Retinal pigment epithelial cell (primary cell): ENCODE results near the gene PDE11A.
A peak's percentile ranks its signal among the peaks of the same experiment; 100 is the strongest.

Source experiments
- DNase-seq: peaks from one replicate; pipeline ENCODE4 v3.0.0-alpha.2; 2010; ENCODE audit warnings: low read depth
- H3K4me3 ChIP-seq: 2 replicates; pipeline ENCODE4 v1.5.1; 2011; ENCODE audit warnings: mild to moderate bottlenecking, low read length, control low read depth, moderate library complexity
- CTCF ChIP-seq: conservative IDR thresholded peaks from 2 replicates; pipeline ENCODE4 v1.5.1; 2011; ENCODE audit warnings: low read depth, low read length, control low read depth, inconsistent platforms

Gene PDE11A

GRCh38 chr2:177721818-177722567 is 350.6 kb downstream of the PDE11A start:
- no peak for DNase-seq
- H3K4me3 ChIP-seq, result no peak overlapping the region
- TF ChIP-seq CTCF, result no peak

GRCh38 chr2:177721087-177721486 is 351.5 kb downstream of the PDE11A start:
- TF ChIP-seq CTCF, result no peak
- DNase-seq, result no peak
- H3K4me3 ChIP-seq, result no peak overlapping the region

- no peak overlapping the region for H3K4me3 ChIP-seq
- DNase-seq, result no peak
- peak; percentile 26 for TF ChIP-seq CTCF
These were observed 354.6 kb downstream of the PDE11A start for GRCh38 chr2:177717831-177718618.

- TF ChIP-seq CTCF, result no peak
- no peak overlapping the region for H3K4me3 ChIP-seq
- DNase-seq, result no peak
These were observed 356.1 kb downstream of the PDE11A start for GRCh38 chr2:177716484-177716883.

GRCh38 chr2:177715771-177716170 is 356.8 kb downstream of the PDE11A start:
- no peak overlapping the region for H3K4me3 ChIP-seq
- DNase-seq, result no peak
- TF ChIP-seq CTCF, result no peak

- no peak for TF ChIP-seq CTCF
- no peak overlapping the region for H3K4me3 ChIP-seq
- no peak for DNase-seq
These were observed 357.9 kb downstream of the PDE11A start for GRCh38 chr2:177714704-177715103.
